Fibroblast of the aortic adventitia (primary cell): ENCODE measurements around the gene RING1. TPM values are rescaled to one million over a fixed set of nuclear protein-coding genes. Genes with fewer than 3 reads are reported as not detected.

ENCODE experiments used
- DNase-seq: peaks from one replicate; pipeline ENCODE4 v3.0.0-alpha.2; 2010; ENCODE audit warnings: low read depth
- H3K4me3 ChIP-seq: 2 replicates; pipeline ENCODE4 v1.5.1; 2011; ENCODE audit warnings: low read depth, mild to moderate bottlenecking, control low read depth, low read length, moderate library complexity
- CTCF ChIP-seq: IDR thresholded peaks from 2 replicates; pipeline ENCODE4 v1.5.1; 2011; ENCODE audit warnings: mild to moderate bottlenecking, low read length, control low read depth, inconsistent platforms; ENCODE audit not compliant: insufficient read depth
- total RNA-seq: library from RNA; depleted of rRNA; stranded (reverse); fragments of >200 nt; gene quantifications from 2 replicates; pipeline ENCODE4 v1.2.3, GENCODE V29; 2012; ENCODE audit warnings: low replicate concordance

Gene RING1
- total RNA-seq, 1 donor: 28.9 TPM

DNA sequence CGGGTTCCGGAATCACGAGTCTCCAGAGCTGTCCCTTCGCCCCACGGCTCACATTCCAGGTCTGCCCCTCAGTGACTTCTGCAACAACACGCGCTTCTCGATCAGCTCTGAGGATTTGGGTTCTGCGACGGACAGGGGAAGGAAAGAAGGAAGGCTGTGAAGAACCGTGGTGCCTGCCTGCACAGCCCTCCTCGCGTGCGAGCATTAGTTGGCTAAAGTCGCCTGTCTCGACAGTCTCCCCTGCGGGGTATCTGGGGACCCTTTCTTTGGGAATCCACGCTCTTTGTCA lies 40.3 kb downstream of the RING1 start:
- no peak for TF ChIP-seq CTCF
- no peak for DNase-seq
- H3K4me3 ChIP-seq: peak overlapping the region; percentile 69

DNA sequence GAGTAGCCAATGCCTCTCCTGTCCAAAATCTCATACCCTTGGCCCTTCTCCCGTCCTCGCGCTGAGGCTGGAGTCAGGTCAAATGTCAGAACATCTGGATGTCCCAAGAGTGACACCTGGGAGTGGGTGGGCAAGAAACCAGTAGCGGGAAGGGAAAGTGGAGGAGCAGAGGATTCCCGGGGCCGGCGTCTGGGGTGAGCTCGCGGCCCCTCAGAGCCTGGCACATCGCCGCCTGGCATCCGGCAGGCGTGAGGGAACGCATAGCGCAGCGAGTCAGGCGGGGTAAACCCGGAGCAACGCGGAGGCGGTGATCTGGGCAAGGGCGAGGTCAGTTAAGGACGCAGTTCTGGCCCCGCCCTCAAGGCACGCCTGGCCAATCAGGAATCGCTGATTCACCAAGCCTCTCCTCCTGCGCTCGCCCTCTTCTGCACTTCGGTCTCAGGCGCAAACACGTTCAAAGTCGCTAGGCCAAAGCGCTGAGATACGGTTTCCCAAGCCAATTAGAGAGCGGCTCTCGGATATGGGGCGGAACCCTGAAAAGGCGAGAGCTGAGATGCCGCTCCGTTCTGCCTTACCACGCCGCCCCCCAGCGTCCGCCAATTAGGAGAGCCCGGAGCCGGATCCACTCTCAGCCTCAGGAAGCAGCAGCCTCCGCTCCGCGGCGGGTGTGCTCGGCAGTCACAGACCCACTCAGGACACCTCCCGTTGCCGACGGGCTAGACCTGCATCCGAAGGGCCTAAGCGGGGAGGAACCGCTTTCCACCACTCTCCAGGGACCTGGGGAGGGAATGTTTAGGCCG lies 40.8 kb downstream of the RING1 start:
- peak; percentile 99 for DNase-seq
- no peak for TF ChIP-seq CTCF
- peak overlapping the region; percentile 90 for H3K4me3 ChIP-seq

DNA sequence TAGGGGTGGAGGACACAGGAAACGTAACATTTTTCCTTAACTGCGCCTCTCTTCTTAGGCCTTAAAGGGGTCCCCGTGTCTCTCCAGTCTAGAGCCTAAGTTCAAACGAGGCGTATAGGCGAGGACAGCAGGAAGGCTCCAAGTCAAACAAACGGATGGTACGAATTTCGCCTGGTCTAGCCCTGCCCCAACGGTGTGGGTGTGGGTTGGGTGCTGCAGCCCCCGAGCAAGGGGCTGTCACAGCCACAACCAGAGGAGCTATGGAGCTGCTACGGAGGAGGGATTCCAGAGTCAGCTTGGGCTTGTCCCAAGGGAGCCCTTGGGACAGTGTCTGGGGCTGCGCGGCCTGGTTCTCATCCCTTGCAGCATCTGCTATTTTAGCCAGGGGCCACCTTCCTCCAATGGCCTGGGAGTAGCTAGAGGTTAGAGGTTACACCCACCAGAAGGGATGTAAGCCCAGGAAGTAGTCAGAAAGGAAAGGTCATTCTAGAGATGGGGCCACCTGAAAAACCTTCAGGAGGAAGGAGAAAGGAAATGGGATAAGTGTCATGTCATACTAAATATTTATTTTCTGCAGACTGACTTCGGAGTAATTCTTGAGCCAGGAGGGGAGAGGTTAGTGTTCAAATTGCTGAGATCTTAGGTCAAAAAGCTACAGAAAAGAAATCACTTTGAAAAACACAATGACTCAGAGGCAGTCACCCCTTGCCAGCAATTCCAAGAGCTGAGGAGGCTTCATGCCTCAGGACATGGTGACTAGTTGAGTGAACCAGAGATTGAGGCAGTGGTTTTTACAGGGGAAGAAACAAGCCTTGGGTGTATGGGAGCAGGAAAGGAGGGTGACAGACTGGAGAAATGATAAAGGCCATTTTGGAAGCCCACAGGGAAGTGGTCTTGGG lies 41.7 kb downstream of the RING1 start:
- H3K4me3 ChIP-seq: peak overlapping the region; percentile 90
- peak; percentile 80 for DNase-seq
- TF ChIP-seq CTCF: no peak

- H3K4me3 ChIP-seq: peak overlapping the region; percentile 90
- TF ChIP-seq CTCF: no peak
- DNase-seq: no peak
Observed at GRCh38 chr6:33250731-33251130, 42.4 kb downstream of the RING1 start.

DNA sequence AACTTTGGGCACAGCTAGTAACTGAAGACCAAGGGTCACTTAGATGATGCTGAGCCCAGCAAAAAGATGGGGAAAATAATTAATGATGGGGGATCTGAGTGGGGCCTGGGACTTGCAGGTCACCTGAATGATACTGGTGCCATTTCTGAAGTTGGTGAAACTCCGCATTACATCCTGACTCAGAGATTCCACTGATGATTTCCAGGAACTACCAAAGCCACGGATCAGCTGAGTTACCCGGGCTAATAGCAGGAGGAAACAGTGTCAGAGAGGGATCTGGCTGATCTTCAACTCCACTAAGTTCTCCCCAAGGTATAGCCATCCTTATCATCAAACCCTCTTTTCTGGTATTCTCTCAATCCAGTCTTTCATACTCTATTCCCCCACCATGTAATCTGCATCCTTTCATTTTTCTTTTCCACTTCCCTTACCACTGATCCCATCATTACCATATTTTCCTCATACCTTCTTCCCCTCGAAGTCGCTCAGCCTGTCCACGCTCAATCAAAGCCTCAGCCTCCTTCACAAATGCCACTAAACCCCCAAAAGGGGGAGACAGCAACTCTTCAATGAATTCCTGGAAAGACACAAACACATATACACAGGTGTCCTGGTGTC lies 43.2 kb downstream of the RING1 start:
- H3K4me3 ChIP-seq: no peak overlapping the region
- TF ChIP-seq CTCF: no peak
- DNase-seq: no peak

DNA sequence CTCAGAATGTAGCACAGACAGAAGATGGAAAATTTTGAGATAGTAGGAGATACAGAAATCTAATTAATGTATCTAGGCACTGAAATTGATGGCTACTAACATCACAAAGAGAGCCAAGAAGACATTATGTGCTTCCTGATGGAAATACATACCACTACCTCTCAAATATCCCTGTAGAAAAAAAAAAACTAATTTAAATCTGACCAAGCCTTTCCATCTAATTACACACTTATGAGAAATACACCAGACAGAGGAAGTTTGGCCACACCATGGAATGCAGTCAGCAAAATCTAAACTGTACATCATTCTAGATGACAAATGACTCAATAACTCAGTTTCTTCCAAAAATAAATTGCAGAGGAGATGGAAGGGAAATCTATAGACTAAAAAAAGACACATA lies 44.5 kb downstream of the RING1 start:
- H3K4me3 ChIP-seq: no peak overlapping the region
- DNase-seq: no peak
- TF ChIP-seq CTCF: no peak
